Measurements from ENCODE around the gene TAS1R3. TPM values are rescaled to one million over a fixed set of nuclear protein-coding genes. Genes with fewer than 3 reads are reported as not detected.
A peak's percentile ranks its signal among the peaks of the same experiment; 100 is the strongest.

Gene TAS1R3
- total and polyA plus RNA-seq, 12 donors: 0.16 to 3.1 (median 0.37) TPM

- Histone ChIP-seq H3K4me1 (peaks cover 0 to 13% (median 7%) of the 10 kb centered on the region in 9 donors), H3K4me3 (no peak overlapping the region), H3K9me3 (no peaks in the 10 kb centered on the region), H3K36me3 (peaks cover 0 to 28% (median 9%) of the 10 kb centered on the region in 9 donors), H3K27ac (no peak overlapping the region), H3K27me3 (peaks cover 0 to 18% (median 15%) of the 10 kb centered on the region in 7 donors)
- ATAC-seq (peak in 4 of 8 donors; percentile 3 to 15 (median 6)), DNase-seq (no peak)
- TF ChIP-seq CTCF (IDR thresholded peaks at IDR 0.05): no peak
- intact Hi-C loops (cut with DNase I): loop anchor here in 9 of 10 donors (2.0 to 10.0 kb wide), 5 partner anchors 166 to 266 kb away; partner anchors contain the start of gene AGRN (in 1 of the 9)
- WGBS, 2 donors: 34 to 46% methylated on average over 28 of the region's 28 CpGs
Observed at GRCh38 chr1:1291023-1291528, 40.0 kb upstream of the TAS1R3 start.

GRCh38 chr1:1291548-1292441 is 39.3 kb upstream of the TAS1R3 start:
- Histone ChIP-seq H3K9me3 (no peaks in the 10 kb centered on the region), H3K36me3 (peaks cover 0 to 35% (median 13%) of the 10 kb centered on the region in 9 donors), H3K27me3 (peaks cover 0 to 12% (median 8%) of the 10 kb centered on the region in 7 donors), H3K4me1 (peaks cover 0 to 13% (median 7%) of the 10 kb centered on the region in 9 donors), H3K27ac (no peak overlapping the region), H3K4me3 (no peak overlapping the region)
- TF ChIP-seq CTCF (IDR thresholded peaks at IDR 0.05): peak; percentile 33 to 73 (median 65)
- intact Hi-C loops (cut with DNase I): loop anchor here in 9 of 10 donors (1.0 to 10.0 kb wide), 6 partner anchors 167 to 267 kb away; partner anchors contain the start of gene AGRN (in 1 of the 9)
- WGBS, 2 donors: 38 to 41% methylated on average over 45 of the region's 45 CpGs
- ATAC-seq (peak; percentile 54 to 83 (median 68)), DNase-seq (peak; percentile 56 to 64)

GRCh38 chr1:1292442-1292779 is 38.7 kb upstream of the TAS1R3 start:
- Histone ChIP-seq H3K4me3 (no peak overlapping the region), H3K9me3 (no peaks in the 10 kb centered on the region), H3K36me3 (peaks cover 0 to 37% (median 13%) of the 10 kb centered on the region in 9 donors), H3K4me1 (peaks cover 0 to 13% (median 7%) of the 10 kb centered on the region in 9 donors), H3K27me3 (peaks cover 0 to 6% (median 2%) of the 10 kb centered on the region in 7 donors), H3K27ac (no peak overlapping the region)
- ATAC-seq: peak in 1 of 8 donors; percentile 2
- intact Hi-C loops (cut with DNase I): loop anchor here in 5 of 10 donors (1.0 to 10.0 kb wide), 5 partner anchors 168 to 268 kb away; partner anchors contain the start of gene AGRN (in 1 of the 5)
- TF ChIP-seq CTCF (IDR thresholded peaks at IDR 0.05): no peak
- no peak for DNase-seq
- WGBS, 2 donors: 89 to 90% methylated on average over 9 of the region's 9 CpGs

- Histone ChIP-seq H3K27me3 (peaks cover 0 to 2% (median 0%) of the 10 kb centered on the region in 7 donors), H3K9me3 (no peaks in the 10 kb centered on the region), H3K27ac (no peak overlapping the region), H3K4me1 (peaks cover 0 to 13% (median 7%) of the 10 kb centered on the region in 9 donors), H3K4me3 (no peak overlapping the region), H3K36me3 (peaks cover 0 to 40% (median 15%) of the 10 kb centered on the region in 9 donors)
- TF ChIP-seq CTCF (IDR thresholded peaks at IDR 0.05): no peak
- ATAC-seq (no peak), DNase-seq (no peak)
- intact Hi-C loops (cut with DNase I): loop anchor here in 5 of 10 donors (1.0 to 10.0 kb wide), 5 partner anchors 168 to 268 kb away; partner anchors contain the start of gene AGRN (in 1 of the 5)
- 92 to 96% methylated on average over 18 of the region's 18 CpGs for WGBS, 2 donors
Observed at GRCh38 chr1:1292851-1293250, 38.2 kb upstream of the TAS1R3 start.
